Measurements from ENCODE around the gene VSTM2L.

The VSTM2L gene

DNA sequence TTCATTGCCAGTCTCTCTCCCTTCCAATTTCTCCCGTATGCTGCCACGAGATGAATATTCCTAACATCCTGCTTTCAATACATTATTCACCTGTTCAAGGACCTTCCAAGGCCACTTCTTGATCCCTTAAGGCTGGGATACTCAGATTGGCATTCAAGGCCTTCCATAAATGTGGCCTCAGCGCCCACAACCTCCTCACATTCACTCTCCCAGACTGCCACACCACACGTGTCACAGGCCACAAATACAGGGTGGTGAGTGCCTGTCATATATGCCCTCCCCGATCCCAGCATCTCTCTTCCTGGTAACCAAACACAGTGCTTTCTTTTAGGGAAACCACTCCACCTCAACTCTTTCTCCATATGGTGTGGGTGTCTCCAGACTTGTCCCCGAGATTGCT, 74.9 kb downstream of the VSTM2L start:
- no peak for DNase-seq (ENCODE audit: low read depth, low spot score)
- H3K4me3 ChIP-seq (ENCODE audit: low read length), result peak overlapping the region; percentile 33; the same call in 1 of the 2 replicates

DNA sequence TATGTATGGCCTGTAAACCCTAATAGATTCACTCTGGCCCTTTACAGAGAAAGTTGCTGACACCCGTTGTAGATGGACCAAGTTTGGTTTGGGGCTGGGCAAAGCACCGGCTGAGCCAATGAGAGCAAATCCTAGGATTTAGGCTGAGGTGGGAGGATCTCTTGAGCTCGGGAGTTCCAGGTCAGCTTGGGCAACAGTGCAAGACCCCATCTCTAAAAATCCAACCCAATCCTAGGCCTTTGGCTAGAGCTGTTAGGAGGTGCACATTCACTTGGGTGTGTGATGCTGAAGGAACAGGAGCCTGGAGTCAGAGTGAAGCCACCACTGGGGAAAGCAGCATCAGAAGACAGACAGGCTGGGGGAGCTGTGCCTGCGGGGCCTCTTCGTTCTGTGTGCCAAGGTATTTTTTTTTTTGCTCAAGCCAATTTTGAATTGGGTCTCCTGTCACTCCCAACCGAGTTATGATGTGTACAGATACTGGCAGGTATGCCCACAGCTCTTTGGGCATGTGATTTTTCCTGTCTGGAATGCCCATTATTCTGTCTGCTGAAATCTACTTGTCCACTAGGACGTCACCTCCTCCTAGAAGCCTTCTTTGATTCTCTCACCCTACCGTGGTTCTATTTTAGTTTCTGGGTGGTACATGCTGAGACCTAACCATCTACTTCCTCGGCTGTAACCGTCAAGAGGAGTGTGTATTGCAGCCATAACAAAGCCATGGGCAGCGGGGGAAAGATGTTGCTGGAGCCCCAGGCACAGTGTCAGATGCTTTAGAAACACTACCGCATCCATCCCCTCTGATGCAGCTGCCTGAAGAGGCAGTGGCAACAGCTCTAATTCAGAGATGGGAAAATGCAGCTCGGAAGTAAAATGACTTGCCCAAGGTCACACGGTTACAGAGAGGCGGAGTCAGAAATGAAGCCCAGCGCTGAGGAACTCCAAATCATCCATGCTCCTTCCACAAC, 76.4 kb downstream of the VSTM2L start:
- DNase-seq (ENCODE audit: low read depth, low spot score), result no peak
- H3K4me3 ChIP-seq (ENCODE audit: low read length), result no peak overlapping the region

DNA sequence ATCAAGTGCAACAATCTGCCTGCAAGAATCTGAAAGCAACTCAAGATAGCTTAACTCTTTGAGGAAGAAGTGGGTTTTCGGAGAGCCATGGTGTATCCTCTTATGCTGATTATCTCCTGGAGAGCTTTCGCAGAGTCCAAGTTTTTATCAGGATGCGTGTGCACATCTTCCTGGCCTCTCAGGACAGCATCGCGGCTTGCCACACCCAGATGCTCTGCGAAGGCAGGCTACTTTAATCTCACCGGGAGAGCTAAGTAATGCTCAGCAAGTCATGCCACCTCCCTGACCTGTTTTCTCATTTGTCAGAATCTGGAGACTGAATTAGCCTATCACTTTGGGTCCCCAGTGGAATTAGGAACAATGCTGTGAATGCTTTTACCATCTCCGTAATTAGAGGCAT, 77.5 kb downstream of the VSTM2L start:
- DNase-seq (ENCODE audit: low read depth, low spot score), result no peak
- no peak overlapping the region for H3K4me3 ChIP-seq (ENCODE audit: low read length)

DNA sequence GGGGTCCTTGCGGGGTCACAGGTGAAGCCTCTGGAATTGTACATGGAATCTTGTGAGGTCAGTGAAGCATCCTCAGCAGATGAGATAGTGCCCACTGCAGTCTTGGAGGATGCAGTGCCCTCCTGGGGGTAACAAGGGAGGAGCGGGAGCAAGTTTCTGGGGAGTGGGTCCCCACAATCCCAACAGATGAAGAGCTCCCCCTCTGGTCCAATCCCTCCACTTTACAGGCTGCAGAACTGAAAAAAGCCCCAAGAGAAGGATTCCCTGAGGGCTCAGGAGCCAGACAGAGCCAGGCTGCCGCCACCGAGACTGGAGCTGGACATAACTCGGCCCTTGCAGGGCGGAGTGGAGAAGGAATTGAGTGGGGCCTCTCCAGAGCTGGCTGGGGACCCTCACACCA, 77.9 kb downstream of the VSTM2L start:
- no peak for DNase-seq (ENCODE audit: low read depth, low spot score)
- no peak overlapping the region for H3K4me3 ChIP-seq (ENCODE audit: low read length)

DNA sequence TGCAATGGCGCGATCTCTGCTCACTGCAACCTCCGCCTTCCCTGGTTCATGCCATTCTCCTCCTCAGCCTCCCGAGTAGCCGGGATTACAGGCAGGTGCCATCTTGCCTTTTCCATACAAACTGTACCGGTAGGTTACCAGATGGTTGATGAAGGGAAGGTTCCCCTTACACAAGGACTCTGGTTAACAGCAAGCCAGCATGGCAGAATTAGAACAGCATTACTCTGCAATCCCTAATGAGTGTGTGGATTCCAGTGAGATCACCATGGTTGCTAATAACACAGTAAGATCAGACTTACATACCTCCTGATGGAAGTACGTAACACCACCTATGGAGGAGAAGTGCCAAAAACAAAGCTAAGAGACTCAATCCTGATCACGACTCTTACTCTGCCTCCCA, 78.6 kb downstream of the VSTM2L start:
- no peak for DNase-seq (ENCODE audit: low read depth, low spot score)
- no peak overlapping the region for H3K4me3 ChIP-seq (ENCODE audit: low read length)

DNA sequence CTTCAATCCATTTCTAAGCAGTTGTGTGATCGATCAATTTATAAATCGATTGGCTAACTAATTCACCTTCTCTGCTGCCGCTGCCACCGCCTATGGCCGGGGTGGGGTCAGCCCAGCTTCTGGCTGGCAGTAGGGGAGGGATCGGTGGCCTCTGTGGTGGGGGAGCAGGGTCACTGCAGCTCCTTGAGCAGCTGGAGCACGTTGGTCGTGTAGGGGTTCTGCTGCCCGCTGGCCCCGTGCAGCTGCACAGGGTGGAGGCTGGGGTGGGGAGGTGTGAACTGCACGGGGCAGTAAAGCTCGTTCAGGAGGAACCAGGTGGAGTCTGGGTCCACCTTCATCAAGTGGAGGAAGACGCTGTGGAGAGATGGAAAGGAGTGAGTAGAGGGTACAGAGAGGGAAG, 80.4 kb downstream of the VSTM2L start:
- H3K4me3 ChIP-seq (ENCODE audit: low read length), result no peak overlapping the region
- DNase-seq (ENCODE audit: low read depth, low spot score), result no peak

DNA sequence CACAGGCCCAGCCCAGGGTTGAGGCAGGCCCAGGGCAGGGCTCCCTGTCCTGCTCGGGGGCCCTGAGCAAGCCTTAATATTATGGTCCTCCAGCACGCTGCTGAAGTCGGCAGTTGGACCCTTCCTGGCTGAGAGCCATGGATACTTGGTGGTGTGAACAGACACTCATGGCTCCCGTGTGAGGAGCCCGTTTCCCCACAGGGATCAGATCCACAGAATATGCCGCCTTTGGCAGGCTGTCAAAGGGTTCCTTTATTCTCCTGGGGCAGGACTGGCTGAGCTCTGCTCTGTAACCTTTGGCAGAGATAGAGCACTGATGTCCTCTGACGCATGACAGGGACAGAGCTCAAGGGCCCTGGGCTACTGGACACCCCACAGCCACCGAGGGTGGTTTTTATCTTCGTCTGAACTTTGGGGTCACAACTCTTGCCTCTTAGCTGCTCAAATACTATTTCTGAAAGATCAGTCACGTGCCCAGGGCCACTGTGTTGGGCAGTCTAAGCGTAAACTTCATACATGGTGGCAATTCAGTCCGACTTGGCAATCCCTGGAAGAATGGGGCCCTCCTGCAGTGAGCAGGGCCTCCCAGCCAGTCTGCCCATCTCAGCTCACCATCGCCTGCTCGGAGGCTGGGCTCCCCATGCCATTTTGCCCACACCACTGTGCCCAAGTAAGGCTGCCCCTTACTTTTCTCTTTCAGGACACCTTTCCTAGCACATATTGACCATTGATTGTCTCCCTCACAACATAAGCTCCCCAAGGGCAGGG, 81.3 kb downstream of the VSTM2L start:
- DNase-seq (ENCODE audit: low read depth, low spot score), result no peak
- no peak overlapping the region for H3K4me3 ChIP-seq (ENCODE audit: low read length)

DNA sequence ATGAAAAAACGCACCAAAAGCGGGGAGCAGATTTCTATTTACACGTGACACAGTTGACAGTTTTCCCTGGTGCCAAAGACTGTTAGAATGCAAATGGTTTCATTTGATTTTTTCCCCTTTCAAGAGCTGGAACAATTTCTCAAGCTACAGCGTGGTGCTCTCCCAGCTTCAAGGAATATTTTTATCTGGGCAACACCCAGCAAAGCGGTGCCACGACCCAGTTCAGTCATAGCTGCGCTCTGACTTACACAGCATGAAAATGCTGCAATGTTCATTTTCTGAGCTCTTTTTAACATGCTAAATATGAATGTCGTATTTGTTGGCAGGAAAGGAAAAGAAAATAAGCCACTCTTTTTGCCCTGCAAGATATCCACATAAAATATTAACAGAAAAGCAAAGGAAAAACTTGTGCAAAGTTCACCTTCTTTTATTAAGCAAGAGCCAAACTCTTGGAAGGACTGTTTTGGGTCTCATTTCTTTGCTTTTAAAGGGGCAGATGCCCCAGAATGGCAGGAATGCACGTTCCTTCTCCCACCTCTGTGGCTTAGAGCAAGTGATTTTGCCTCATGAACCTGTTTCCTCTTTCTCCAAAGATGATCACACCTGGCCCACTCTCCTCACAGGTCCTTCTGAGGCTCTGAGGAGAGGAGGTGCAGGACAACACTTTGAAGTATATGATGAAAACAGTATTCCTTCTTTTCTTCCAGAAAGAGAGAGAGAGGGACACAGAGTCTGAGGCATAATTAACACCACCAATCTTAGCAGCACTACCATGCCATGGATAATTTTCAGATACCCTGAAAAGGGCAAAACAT, 83.3 kb downstream of the VSTM2L start:
- no peak for DNase-seq (ENCODE audit: low read depth, low spot score)
- H3K4me3 ChIP-seq (ENCODE audit: low read length), result no peak overlapping the region

DNA sequence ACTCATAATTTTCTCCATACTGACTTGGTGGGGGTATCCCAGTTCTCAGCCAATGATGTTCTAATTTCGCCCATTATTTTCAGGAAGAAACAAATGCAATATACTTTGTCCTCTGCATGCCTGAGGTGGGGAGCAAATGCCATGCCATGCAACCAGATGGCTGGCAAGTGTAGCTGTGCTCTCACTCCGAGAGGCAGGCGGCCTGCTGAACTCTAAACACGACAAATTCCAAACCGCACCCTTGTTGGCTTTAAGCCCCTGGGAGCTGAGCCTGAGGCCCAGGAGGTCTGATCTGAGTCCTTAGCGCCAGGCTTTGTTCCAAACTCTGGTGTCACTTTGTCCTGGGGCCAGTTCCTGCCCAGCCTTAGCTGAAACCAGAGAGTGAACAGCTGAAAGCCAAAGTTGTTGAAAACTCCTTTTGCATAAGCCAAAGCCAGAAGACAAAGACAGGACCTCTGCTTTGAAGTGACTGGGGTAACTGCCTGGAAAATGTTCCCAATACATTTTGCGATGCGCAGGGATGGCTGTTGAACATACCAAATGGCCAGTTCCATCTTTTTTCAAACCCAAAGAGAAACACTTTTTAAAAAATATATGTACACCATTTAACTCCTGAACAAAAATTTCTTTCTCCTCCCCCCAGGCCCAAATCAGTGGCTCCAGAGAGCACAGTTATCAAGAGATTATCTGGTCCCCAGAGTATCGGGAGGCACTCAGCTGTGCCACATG, 84.1 kb downstream of the VSTM2L start:
- H3K4me3 ChIP-seq (ENCODE audit: low read length), result no peak overlapping the region
- DNase-seq (ENCODE audit: low read depth, low spot score), result no peak

DNA sequence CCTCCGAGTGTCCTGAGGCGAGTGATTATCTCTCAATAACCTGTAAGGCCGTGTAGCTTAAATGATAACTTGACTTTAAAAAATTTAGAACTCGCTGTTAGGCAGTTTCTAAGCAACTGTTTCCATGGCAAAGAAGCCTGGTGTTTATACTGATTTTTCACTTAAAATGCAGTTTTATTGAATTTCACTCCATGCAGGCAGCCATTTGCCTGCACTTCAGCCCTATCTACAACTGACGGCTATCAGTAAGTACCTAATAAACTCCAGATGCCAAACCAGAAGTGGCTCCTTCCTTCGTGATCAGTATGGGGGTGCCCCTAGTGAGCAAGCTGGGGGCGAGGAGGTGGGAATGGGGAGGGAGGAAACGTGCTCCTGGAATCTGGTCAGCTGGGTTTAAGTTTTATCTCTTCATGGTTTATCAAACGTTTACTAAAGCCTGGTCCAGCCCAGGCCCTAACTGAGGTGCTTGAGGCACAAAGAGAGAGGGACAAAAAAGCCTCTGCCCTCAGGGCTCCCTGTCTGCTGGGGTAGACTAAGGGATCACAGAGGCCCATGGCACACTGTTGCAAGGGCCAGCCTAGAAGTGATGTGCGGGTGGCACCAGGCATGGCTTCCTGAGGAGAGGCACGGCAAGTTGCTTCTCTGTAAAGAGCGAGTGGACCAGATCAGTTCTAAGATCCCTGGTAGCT, 84.8 kb downstream of the VSTM2L start:
- H3K4me3 ChIP-seq (ENCODE audit: low read length), result no peak overlapping the region
- no peak for DNase-seq (ENCODE audit: low read depth, low spot score)

DNA sequence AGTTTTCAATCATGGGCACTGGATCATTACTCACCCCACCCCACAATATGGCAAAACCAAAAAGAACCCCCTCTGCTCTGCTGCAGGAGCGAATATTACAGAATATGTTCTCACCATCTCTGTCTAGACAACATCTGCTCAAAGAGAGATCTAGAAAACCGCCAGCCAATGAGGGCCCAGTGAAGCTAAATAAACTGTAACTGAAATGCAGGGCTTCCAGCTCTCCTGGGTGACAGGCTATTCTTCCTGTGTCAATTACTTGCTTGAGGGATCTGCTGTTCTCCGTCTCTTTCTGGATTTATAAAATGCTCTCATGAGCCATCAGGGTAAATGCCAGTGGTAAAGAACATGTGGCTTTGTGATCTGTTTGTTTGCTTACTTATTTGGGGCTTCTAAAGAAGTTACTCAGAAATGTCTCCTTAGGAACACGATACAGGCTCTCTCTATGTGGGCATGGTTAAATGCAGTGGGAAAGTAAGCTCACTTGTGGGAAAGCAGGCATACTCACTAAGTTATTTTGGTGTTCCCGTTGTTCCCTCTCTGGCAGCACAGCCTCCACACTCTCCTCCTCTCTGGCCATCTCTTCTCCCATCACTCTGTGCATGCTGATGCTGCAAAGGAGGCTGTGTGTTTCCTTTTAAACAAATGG, 85.5 kb downstream of the VSTM2L start:
- no peak overlapping the region for H3K4me3 ChIP-seq (ENCODE audit: low read length)
- no peak for DNase-seq (ENCODE audit: low read depth, low spot score)

DNA sequence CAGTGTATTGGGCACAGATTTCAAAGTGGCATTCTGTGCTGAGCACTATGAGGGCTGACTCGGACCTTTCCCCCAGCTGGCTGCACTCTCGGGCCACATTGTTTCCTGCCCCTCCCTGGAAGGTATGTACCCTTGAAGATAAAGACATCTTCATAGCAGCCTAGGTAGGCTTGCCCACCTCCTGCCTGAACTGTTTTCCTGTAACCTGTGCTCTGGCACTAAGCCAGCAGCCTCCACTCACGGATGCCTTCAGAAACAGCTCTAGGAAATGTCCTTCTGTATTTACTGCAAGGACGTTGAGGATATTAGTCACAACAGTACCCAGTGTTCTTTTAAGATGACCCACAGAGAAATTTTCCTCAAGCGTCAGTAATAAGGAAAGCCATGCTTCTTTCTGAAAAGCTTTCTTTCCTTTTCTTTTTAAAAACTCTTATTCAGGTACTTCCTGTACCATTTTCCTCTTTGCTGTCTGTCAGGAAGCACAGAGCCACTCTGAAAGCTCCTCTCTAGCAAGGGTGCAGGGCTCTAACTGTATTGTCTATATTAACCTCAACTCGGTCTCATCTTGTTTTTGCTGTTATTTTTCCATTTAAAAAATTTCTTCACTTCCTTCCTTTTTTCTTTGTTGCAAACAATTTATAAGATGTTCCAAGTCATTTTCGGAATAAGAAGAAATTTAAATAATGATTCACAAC, 86.8 kb downstream of the VSTM2L start:
- no peak overlapping the region for H3K4me3 ChIP-seq (ENCODE audit: low read length)
- no peak for DNase-seq (ENCODE audit: low read depth, low spot score)

DNA sequence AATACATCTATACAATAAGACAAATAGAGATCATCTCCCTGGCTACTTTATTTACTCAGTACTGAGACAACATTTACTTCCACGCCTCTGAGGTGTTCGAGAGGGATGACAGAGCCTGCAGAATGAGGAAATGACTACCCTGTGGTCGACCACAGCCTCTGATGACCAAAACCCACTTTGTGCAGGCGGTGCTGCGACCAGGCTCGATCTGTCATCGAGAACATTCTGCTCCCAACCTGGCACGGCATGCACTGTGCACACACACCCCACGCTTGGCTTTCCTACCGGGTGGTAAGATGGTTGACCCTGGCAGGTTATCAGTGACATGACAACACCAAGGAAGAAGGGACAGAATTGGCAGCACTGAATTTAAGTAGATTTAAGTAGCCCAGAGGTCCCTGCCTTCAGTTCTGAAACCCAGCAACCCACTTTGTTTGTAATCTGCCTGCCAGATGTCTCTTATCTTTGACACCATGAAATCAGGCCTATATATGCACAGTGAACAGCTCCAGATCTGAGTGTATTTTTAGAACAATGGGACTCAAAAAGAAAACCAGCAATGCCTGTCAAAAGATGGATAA, 87.7 kb downstream of the VSTM2L start:
- no peak overlapping the region for H3K4me3 ChIP-seq (ENCODE audit: low read length)
- DNase-seq (ENCODE audit: low read depth, low spot score), result no peak

DNA sequence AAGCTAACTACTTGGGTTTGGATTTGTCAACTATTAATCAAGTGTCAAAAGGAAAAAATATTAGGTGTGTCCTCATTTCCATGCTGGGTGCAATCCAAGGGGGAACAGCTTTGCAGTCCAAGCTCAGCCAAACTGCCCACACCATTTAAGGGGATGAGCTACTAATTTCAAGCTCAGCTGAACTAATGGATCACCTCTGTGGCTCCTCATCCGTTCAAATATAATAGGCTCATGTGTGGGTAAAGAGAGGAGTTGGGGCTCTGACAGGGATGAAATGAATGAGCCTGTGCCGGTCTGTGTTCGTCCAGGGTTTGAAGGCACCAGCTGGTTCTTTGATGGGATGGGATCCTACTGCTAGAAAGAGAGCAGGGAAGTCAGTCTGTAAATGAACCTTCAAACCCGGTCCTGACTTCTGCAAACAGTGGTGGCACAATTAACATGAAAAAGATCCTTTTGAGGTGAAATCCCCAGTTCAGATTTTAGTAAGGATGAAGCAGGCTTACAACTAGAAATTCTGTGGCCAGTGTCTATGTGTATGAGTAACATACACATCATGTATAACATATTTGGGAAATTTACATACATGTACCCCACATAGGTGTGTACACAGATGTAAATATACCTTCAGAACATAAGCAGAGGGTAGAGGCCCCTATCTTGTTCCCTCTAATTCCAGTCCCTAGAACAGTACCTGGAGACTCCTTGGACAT, 88.4 kb downstream of the VSTM2L start:
- H3K4me3 ChIP-seq (ENCODE audit: low read length), result no peak overlapping the region
- DNase-seq (ENCODE audit: low read depth, low spot score), result no peak

DNA sequence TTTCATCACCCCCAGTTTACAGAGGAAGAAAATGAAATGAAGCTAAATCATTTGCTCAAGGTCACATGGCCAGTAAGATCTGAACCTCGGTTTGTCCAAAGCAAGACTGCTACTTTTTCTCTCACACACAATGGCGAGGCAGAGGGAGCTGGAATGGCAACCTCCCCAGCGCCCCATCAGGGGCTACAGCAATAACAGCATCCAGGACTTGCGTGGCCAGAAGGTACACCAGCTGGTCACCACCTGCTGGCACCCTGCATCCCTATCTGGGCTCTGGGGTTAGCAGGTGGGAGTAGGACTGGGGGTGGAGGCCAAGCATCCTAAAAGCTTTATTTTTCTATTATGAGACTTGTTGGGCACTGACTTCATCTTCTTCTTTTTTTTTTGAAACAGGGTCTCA, 89.0 kb downstream of the VSTM2L start:
- DNase-seq (ENCODE audit: low read depth, low spot score), result no peak
- no peak overlapping the region for H3K4me3 ChIP-seq (ENCODE audit: low read length)

DNA sequence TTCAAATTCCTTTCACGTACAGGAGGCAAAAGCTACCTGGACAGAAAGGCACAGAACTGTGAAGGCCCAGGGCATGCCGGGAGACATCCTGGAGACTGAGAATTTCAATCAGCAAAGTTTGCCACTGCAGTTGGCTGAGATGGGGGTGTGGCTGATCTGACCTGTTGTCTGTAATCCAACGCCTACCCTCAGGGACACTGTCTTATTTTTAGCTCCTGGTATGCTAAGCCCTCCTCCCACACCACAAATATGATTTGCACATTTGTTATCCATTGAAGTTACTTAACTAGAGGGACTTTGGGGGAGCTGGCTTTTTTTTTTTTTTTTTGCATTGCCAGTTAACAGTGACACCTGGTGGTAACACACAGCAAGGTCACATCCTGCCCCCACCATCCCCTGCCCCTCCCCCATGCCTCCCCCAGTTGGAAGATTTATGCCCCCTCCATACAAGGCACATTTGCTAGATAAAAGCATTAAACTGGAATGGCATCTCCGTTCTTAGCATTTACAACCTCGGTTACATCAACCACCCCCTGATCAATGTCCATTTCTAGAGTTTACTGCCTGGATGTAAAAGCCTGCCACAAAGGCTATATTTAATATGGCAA, 90.0 kb downstream of the VSTM2L start:
- DNase-seq (ENCODE audit: low read depth, low spot score), result peak; percentile 28
- H3K4me3 ChIP-seq (ENCODE audit: low read length), result no peak overlapping the region

All from Jurkat, Clone E6-1 (cell line).